PC-9 (cell line): ENCODE data around the gene ALKBH2.

ENCODE experiments used
- CTCF ChIP-seq: fragments of 200-600 bp; sonication (generic); conservative IDR thresholded peaks from 2 replicates; pipeline ENCODE4 v1.6.1; 2017; ENCODE audit warnings: mixed run types, antibody characterized with exemption, mild to moderate bottlenecking, moderate library complexity
- EZH2 ChIP-seq: fragments of 200-600 bp; sonication (generic); IDR thresholded peaks from 2 replicates; pipeline ENCODE4 v1.8.0; 2017; ENCODE audit warnings: antibody characterized with exemption, low read depth

DNA sequence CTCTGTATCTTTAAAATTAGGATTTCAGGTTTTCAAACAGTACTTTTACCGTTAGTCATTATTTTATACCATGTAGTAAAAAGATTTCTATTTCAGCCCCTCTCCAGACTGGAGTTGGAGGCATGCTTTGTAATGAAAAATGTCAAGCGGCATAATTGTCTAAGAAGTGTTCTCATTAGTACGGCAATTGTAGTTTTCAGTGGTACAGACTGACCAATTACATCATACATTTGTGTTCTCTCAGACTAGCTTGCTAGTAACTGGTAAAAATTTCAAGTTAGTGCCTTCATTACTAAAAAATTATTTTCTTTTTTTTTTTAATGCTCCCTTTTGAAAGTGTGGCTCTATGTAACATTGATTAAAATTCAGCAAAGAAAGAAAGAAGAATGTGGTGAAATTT is 36.4 kb downstream of the ALKBH2 start:
- TF ChIP-seq CTCF (no peak), EZH2 (no peak)
